Neural progenitor cell (in vitro differentiated cells): ENCODE results near the gene NIPAL3. TPM values are rescaled to one million over a fixed set of nuclear protein-coding genes. Genes with fewer than 3 reads are reported as not detected.

Experiments
- DNase-seq: peaks from one replicate; pipeline ENCODE4 v3.0.0-alpha.2; 2016; ENCODE audit warnings: low spot score
- H2AFZ ChIP-seq: fragments of 200-600 bp; sonication (generic); replicated peaks from 2 replicates; pipeline ENCODE4 v1.6.1; 2016; ENCODE audit warnings: antibody characterized with exemption
- H3F3A ChIP-seq: fragments of 200-600 bp; sonication (generic); 2 replicates; pipeline ENCODE4 v1.6.1; 2016; ENCODE audit warnings: antibody characterized with exemption, low read depth
- H3K27ac ChIP-seq: fragments of 200-600 bp; sonication (generic); 2 replicates; pipeline ENCODE4 v1.5.1; 2016; ENCODE audit warnings: mild to moderate bottlenecking
- H3K27me3 ChIP-seq: fragments of 200-600 bp; sonication (generic); 2 replicates; pipeline ENCODE4 v1.6.1; 2016; ENCODE audit warnings: mild to moderate bottlenecking, moderate library complexity
- H3K36me3 ChIP-seq: fragments of 200-600 bp; sonication (generic); 2 replicates; pipeline ENCODE4 v1.5.1; 2016
- H3K4me1 ChIP-seq: fragments of 200-600 bp; sonication (generic); 2 replicates; pipeline ENCODE4 v1.6.1; 2016; ENCODE audit warnings: mixed run types
- H3K4me2 ChIP-seq: fragments of 200-600 bp; sonication (generic); 2 replicates; pipeline ENCODE4 v1.6.1; 2016
- H3K4me3 ChIP-seq: fragments of 200-600 bp; sonication (generic); 2 replicates; pipeline ENCODE4 v1.5.1; 2016
- H3K79me2 ChIP-seq: fragments of 200-600 bp; sonication (generic); 2 replicates; pipeline ENCODE4 v1.6.1; 2016; ENCODE audit warnings: low read depth
- H3K9ac ChIP-seq: fragments of 200-600 bp; sonication (generic); 2 replicates; pipeline ENCODE4 v1.6.1; 2016
- H3K9me3 ChIP-seq: fragments of 200-600 bp; sonication (generic); 2 replicates; pipeline ENCODE4 v1.5.1; 2016; ENCODE audit warnings: low read depth
- H4K20me1 ChIP-seq: fragments of 200-600 bp; sonication (generic); 2 replicates; pipeline ENCODE4 v1.6.1; 2016; ENCODE audit warnings: low read depth
- H3K27ac Mint-ChIP-seq: 3 replicates; pipeline ENCODE4 v1.8.0; 2021; ENCODE audit warnings: mixed read lengths
- H3K27me3 Mint-ChIP-seq: 2 replicates; pipeline ENCODE4 v1.8.0; 2022; ENCODE audit warnings: low read depth, mild to moderate bottlenecking, inconsistent platforms, moderate library complexity, mixed read lengths; ENCODE audit not compliant: insufficient read depth
- H3K36me3 Mint-ChIP-seq: 3 replicates; pipeline ENCODE4 v1.8.0; 2021; ENCODE audit warnings: mixed read lengths
- H3K4me1 Mint-ChIP-seq: 3 replicates; pipeline ENCODE4 v1.8.0; 2021; ENCODE audit warnings: mixed read lengths
- H3K4me3 Mint-ChIP-seq: 3 replicates; pipeline ENCODE4 v1.8.0; 2021; ENCODE audit warnings: mild to moderate bottlenecking, moderate library complexity, mixed read lengths
- H3K9me3 Mint-ChIP-seq: 3 replicates; pipeline ENCODE4 v1.8.0; 2020; ENCODE audit warnings: mixed read lengths
- EZH2 ChIP-seq: fragments of 200-600 bp; sonication (generic); IDR thresholded peaks from 2 replicates; pipeline ENCODE4 v1.6.1; 2017; ENCODE audit warnings: antibody characterized with exemption, mild to moderate bottlenecking, moderate library complexity
- EZH2phosphoT487 ChIP-seq: fragments of 200-600 bp; sonication (generic); IDR thresholded peaks from 2 replicates; pipeline ENCODE4 v1.6.1; 2017; ENCODE audit warnings: antibody characterized with exemption
- total RNA-seq: library from RNA; depleted of rRNA; stranded (reverse); fragments of >200 nt; gene quantifications from 2 replicates; pipeline ENCODE4 v1.2.3, GENCODE V29; 2015; ENCODE audit warnings: low replicate concordance
- TF ChIP-seq, protein P1 (sequence below): fragments of 200-600 bp; sonication (generic); IDR thresholded peaks from 2 replicates; pipeline ENCODE4 v1.5.1; 2017; ENCODE audit warnings: antibody characterized with exemption, mild to moderate bottlenecking

NIPAL3 gene
- total RNA-seq, 1 donor from 2014 or later, result 6.9 TPM

DNA sequence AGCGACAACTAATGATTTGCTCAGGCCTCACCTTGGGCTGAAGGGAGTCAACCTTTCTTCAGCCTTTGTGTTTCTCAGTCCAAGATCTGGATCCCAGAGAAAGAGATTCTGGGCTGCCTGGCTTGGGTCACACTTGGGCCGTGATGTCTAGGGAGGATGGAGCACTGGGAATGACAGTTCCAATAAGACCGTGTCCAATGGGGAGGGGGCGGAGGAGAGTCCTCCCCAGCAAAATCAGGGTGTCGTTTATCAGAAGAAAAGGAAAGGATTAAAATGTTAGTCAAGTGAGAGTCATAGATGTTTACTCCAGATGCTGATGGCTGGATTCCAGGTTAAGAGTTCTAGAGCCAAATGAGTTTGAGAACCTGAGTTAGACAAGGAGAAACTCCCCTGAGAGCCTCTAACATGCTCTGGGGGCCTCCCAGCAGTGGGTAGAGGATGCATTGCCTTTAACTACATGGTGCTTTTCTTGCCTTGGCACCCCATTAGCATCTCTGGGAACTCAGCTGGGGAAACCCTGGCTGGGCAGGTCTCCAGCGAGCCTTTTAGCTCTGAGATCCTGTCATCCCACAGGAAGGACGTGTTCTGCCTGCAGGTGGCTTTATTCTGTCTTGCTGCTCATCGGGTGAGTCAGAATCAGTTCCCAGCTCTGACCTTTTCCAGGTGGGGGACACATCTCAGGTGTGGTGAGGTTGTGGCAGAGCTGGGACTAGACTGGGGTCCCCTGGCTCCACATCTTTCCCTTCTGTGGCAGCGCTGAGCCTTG lies 22.2 kb downstream of the NIPAL3 start:
- DNase-seq, result no peak
- Mint-ChIP-seq H3K9me3 (no peaks in the 10 kb centered on the region), H3K36me3 (no peaks in the 10 kb centered on the region), H3K27me3 (no peaks in the 10 kb centered on the region), H3K4me1 (peaks cover 26% of the 10 kb centered on the region), H3K27ac (no peak overlapping the region), H3K4me3 (no peak overlapping the region)
- no peak overlapping the region for H2AFZ ChIP-seq
- H3K79me2 ChIP-seq, result no peaks in the 10 kb centered on the region
- H3K4me2 ChIP-seq, result peak overlapping the region; percentile 49
- no peak for TF ChIP-seq EZH2phosphoT487
- no peak for TF ChIP-seq EZH2
- TF ChIP-seq, protein P1, sequence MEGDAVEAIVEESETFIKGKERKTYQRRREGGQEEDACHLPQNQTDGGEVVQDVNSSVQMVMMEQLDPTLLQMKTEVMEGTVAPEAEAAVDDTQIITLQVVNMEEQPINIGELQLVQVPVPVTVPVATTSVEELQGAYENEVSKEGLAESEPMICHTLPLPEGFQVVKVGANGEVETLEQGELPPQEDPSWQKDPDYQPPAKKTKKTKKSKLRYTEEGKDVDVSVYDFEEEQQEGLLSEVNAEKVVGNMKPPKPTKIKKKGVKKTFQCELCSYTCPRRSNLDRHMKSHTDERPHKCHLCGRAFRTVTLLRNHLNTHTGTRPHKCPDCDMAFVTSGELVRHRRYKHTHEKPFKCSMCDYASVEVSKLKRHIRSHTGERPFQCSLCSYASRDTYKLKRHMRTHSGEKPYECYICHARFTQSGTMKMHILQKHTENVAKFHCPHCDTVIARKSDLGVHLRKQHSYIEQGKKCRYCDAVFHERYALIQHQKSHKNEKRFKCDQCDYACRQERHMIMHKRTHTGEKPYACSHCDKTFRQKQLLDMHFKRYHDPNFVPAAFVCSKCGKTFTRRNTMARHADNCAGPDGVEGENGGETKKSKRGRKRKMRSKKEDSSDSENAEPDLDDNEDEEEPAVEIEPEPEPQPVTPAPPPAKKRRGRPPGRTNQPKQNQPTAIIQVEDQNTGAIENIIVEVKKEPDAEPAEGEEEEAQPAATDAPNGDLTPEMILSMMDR, result no peak
- peaks cover 23% of the 10 kb centered on the region for H3K4me1 ChIP-seq
- H3K27me3 ChIP-seq, result no peaks in the 10 kb centered on the region
- no peaks in the 10 kb centered on the region for H3K9me3 ChIP-seq
- H3K4me3 ChIP-seq, result no peak overlapping the region
- no peaks in the 10 kb centered on the region for H4K20me1 ChIP-seq
- no peaks in the 10 kb centered on the region for H3K36me3 ChIP-seq
- H3F3A ChIP-seq, result peaks cover 11% of the 10 kb centered on the region
- no peak overlapping the region for H3K9ac ChIP-seq
- no peak overlapping the region for H3K27ac ChIP-seq

DNA sequence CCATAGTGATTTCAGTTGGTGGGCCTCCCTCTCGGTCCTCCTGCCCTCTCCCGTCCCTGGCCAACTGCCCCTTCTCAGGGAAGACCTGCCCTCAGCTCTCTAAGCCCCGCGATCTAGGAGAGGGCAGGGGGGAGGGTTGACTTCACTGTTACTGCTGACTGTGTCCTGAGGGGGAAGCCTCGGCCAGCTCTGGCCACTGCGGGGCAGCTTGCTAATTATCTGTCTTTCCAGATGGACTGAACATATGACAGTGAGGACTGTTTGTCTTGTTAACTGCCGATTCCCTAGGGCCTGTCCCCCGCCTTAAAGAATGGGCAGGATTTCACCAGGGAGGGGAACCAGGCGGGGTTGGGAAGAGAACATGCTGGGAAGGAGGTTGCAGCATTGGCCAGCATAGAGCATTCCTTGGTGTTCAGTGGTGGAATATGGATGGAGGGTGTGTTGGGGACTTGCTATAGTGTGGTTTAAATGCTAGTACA lies 22.9 kb downstream of the NIPAL3 start:
- H3K4me3 Mint-ChIP-seq, result no peak overlapping the region
- peak; percentile 56 for DNase-seq
- peak overlapping the region; percentile 49 for H3K4me2 ChIP-seq
- H3K79me2 ChIP-seq, result no peaks in the 10 kb centered on the region
- no peaks in the 10 kb centered on the region for H3K9me3 Mint-ChIP-seq
- H3K36me3 ChIP-seq, result no peaks in the 10 kb centered on the region
- H4K20me1 ChIP-seq, result no peaks in the 10 kb centered on the region
- H2AFZ ChIP-seq, result no peak overlapping the region
- peaks cover 30% of the 10 kb centered on the region for H3K4me1 ChIP-seq
- no peak overlapping the region for H3K27ac ChIP-seq
- peaks cover 26% of the 10 kb centered on the region for H3K4me1 Mint-ChIP-seq
- H3K27me3 ChIP-seq, result no peaks in the 10 kb centered on the region
- no peaks in the 10 kb centered on the region for H3K36me3 Mint-ChIP-seq
- H3K27me3 Mint-ChIP-seq, result no peaks in the 10 kb centered on the region
- no peak overlapping the region for H3K9ac ChIP-seq
- TF ChIP-seq EZH2 (no peak), EZH2phosphoT487 (no peak)
- TF ChIP-seq, protein P1, result peak; percentile 5
- H3F3A ChIP-seq, result peaks cover 17% of the 10 kb centered on the region
- H3K4me3 ChIP-seq, result no peak overlapping the region
- no peaks in the 10 kb centered on the region for H3K9me3 ChIP-seq
- H3K27ac Mint-ChIP-seq, result no peak overlapping the region

DNA sequence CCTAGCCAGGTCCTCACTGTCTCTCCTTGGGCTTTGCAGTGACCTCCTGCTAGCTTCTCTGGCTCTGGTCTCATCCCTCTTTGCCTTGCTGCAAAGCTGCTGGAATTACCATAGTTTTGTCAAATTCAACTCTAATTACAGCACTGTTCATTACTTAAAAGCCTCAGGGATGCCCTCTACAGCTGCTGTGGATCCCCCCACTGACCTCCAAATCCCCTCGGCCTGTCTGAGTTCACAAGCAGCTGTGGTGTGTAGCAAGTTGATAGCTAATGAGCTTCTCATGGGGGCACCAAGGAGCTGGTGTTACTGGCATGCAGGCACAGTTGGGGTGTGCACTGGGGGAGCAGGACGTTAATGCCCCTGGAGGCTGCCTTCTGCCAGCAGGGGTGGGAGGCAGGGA lies 24.8 kb downstream of the NIPAL3 start:
- Mint-ChIP-seq H3K4me3 (no peak overlapping the region), H3K36me3 (no peaks in the 10 kb centered on the region), H3K27me3 (peaks cover 3% of the 10 kb centered on the region), H3K4me1 (peaks cover 26% of the 10 kb centered on the region), H3K9me3 (no peaks in the 10 kb centered on the region), H3K27ac (no peak overlapping the region)
- no peak for DNase-seq
- H3K4me2 ChIP-seq, result no peak overlapping the region
- no peaks in the 10 kb centered on the region for H3K79me2 ChIP-seq
- no peaks in the 10 kb centered on the region for H3K9me3 ChIP-seq
- no peaks in the 10 kb centered on the region for H3K36me3 ChIP-seq
- H3K9ac ChIP-seq, result no peak overlapping the region
- TF ChIP-seq EZH2 (no peak), EZH2phosphoT487 (no peak)
- TF ChIP-seq, protein P1, result no peak
- H4K20me1 ChIP-seq, result no peaks in the 10 kb centered on the region
- no peak overlapping the region for H2AFZ ChIP-seq
- H3K4me3 ChIP-seq, result no peak overlapping the region
- peaks cover 32% of the 10 kb centered on the region for H3K4me1 ChIP-seq
- no peaks in the 10 kb centered on the region for H3K27me3 ChIP-seq
- H3K27ac ChIP-seq, result no peak overlapping the region
- H3F3A ChIP-seq, result peaks cover 17% of the 10 kb centered on the region
